Retinal pigment epithelial cell (primary cell): ENCODE results near the gene ADAM12.

ENCODE experiments used
- DNase-seq: peaks from one replicate; pipeline ENCODE4 v3.0.0-alpha.2; 2010; ENCODE audit warnings: low read depth
- H3K4me3 ChIP-seq: 2 replicates; pipeline ENCODE4 v1.5.1; 2011; ENCODE audit warnings: mild to moderate bottlenecking, low read length, control low read depth, moderate library complexity
- TF ChIP-seq, protein P1 (sequence below): conservative IDR thresholded peaks from 2 replicates; pipeline ENCODE4 v1.5.1; 2011; ENCODE audit warnings: low read depth, low read length, control low read depth, inconsistent platforms

The ADAM12 gene

DNA sequence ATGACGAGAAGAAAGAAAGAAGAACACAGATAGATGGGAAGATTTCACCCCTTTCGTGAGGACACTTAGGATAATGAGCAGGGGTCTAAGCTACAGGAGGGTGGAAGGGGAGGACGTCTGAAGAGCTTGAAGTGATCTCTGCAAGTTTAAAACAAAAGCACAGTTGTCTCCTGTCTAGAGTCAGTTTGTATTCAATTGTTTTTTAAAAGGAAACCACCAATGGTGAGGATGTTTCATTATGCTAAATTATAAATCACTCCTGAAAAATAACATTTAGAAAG is 85.9 kb downstream of the ADAM12 start:
- H3K4me3 ChIP-seq: no peak overlapping the region
- no peak for DNase-seq
- TF ChIP-seq, protein P1, sequence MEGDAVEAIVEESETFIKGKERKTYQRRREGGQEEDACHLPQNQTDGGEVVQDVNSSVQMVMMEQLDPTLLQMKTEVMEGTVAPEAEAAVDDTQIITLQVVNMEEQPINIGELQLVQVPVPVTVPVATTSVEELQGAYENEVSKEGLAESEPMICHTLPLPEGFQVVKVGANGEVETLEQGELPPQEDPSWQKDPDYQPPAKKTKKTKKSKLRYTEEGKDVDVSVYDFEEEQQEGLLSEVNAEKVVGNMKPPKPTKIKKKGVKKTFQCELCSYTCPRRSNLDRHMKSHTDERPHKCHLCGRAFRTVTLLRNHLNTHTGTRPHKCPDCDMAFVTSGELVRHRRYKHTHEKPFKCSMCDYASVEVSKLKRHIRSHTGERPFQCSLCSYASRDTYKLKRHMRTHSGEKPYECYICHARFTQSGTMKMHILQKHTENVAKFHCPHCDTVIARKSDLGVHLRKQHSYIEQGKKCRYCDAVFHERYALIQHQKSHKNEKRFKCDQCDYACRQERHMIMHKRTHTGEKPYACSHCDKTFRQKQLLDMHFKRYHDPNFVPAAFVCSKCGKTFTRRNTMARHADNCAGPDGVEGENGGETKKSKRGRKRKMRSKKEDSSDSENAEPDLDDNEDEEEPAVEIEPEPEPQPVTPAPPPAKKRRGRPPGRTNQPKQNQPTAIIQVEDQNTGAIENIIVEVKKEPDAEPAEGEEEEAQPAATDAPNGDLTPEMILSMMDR: no peak

GRCh38 chr10:126301701-126302475 is 86.4 kb downstream of the ADAM12 start:
- DNase-seq: no peak
- H3K4me3 ChIP-seq: no peak overlapping the region
- TF ChIP-seq, protein P1: no peak

- H3K4me3 ChIP-seq: no peak overlapping the region
- no peak for DNase-seq
- TF ChIP-seq, protein P1: no peak
Observed at GRCh38 chr10:126294451-126294850, 93.8 kb downstream of the ADAM12 start.

DNA sequence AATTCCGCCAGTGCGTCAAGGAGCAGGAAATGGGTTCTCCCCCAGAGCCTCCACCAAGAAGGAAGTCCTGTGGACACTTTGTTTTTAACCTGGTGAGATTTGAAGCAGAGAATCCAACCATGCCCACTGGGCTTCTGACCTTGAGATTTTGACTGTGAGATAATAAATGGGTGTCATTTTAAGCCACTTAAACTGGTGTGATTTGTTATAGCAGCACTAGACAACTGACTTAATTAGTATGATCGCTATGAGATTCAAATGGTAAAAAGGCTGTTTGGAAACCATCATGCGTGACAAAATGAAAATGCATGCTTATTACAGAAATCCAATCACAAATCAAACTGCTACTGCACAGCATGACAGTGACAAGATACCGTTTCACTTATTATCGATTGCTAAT is 98.0 kb downstream of the ADAM12 start:
- DNase-seq: no peak
- TF ChIP-seq, protein P1: no peak
- no peak overlapping the region for H3K4me3 ChIP-seq

GRCh38 chr10:126288547-126289493 is 99.5 kb downstream of the ADAM12 start:
- no peak for DNase-seq
- H3K4me3 ChIP-seq: no peak overlapping the region
- TF ChIP-seq, protein P1: no peak

- H3K4me3 ChIP-seq: no peak overlapping the region
- DNase-seq: no peak
- TF ChIP-seq, protein P1: no peak
Observed at GRCh38 chr10:126286256-126286780, 102.0 kb downstream of the ADAM12 start.
